Retinal pigment epithelial cell (primary cell): ENCODE data around the gene RAET1G.
"Not testable (repeated sequence)": the region's sequence is repeated elsewhere in the genome, so short reads cannot be mapped to it uniquely, and the experiment has no call there.

ENCODE experiments used
- DNase-seq: peaks from one replicate; pipeline ENCODE4 v3.0.0-alpha.2; 2010; ENCODE audit warnings: low read depth
- H3K4me3 ChIP-seq: 2 replicates; pipeline ENCODE4 v1.5.1; 2011; ENCODE audit warnings: mild to moderate bottlenecking, low read length, control low read depth, moderate library complexity
- CTCF ChIP-seq: conservative IDR thresholded peaks from 2 replicates; pipeline ENCODE4 v1.5.1; 2011; ENCODE audit warnings: low read depth, low read length, control low read depth, inconsistent platforms

The RAET1G gene

GRCh38 chr6:149913085-149913484 lies 9.8 kb downstream of the RAET1G start:
- DNase-seq, result no peak
- TF ChIP-seq CTCF, result no peak
- H3K4me3 ChIP-seq, result no peak overlapping the region

DNA sequence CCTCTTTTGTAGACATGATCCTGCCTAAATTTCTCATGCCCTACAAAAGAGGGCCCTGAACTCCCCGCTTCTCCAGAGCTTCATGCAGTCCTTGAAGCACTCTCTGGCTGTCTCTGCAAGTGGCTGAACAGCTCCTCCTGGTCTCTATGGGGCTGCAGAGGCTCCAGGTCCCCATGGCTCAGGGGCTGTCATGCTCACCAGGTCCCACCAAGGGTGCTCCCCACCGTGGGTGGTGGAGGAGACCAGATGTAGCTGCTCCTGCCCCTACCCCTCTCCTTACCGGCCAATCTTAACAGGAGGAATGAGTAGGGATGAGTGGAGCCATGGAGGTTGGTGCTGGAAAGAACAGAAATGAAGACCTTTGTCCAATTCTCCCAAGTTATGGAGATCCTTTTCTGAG lies 10.2 kb downstream of the RAET1G start:
- not testable (repeated sequence) for DNase-seq, H3K4me3 ChIP-seq

DNA sequence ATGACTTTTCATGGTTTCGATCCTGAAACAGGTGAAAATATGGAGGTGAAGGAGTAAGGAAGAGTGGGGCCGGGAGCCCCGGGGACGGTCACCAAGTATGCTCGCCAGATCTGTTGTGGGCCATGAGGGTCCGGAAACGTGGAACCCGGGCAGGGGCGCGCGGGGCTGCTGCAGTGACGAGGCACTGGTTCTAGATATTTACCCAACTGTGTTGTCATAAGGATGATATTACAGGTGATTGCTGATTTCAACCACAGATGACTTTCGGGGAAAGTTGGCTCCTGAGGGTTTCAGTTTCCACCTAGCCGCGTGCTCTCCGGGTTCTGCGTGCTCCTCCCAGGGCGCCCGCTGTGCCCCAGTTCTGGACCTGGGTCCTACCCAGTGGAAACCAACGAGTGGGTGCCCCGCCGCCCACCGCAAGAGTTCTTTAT lies 12.2 kb downstream of the RAET1G start:
- no peak overlapping the region for H3K4me3 ChIP-seq
- DNase-seq, result no peak
- TF ChIP-seq CTCF, result no peak

DNA sequence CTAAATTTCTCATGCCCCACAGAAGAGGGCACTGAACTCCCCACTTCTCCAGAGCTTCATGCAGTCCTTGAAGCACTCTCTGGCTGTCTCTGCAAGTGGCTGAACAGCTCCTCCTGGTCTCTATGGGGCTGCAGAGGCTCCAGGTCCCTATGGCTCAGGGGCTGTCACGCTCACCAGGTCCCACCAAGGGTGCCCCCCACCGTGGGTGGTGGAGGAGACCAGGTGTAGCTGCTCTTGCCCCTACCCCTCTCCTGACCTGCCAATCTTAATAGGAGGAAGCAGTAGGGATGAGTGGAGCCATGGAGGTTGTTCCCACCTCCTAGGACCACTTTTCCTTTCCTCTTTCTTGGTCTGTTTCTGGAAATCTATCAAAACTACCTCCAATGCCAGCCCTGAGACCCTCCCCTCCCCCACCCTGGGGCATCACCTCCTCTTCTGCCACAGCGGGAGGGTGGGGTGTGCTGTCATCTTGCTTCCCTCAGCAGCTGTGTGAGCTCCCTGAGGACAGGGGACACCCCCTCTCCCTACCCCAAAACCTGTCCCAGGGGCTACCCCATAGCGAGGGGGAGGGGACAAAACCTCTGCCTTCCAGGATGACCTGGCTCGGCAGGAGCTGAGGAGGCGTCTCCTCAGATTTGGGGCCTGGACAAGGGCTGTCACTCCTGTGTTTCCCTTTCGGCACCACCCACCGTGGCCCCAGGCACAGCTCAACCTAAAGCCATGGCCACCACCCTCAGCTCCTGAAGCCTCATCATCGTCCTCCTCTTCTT lies 13.0 kb downstream of the RAET1G start:
- DNase-seq, result no peak
- TF ChIP-seq CTCF, result no peak
- H3K4me3 ChIP-seq, result no peak overlapping the region

DNA sequence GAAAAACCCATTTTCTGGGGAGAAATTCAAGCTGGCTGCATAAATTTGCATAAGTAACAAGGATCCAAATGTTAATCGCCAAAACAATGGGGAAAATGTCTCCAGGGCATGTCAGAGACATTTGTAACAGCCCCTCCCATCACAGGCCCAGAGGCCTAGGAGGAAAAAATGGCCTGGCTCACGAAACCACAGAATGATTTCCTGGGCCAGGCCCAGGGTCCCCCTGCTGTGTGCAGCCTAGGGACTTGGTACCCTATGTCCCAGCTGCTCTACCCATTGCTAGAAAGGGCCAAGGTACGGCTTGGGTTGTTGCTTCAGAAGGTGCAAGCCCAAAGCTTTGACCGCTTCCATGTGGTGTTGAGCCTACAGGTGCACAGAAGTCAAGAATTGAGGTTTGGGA lies 14.4 kb downstream of the RAET1G start:
- not testable (repeated sequence) for DNase-seq, H3K4me3 ChIP-seq

DNA sequence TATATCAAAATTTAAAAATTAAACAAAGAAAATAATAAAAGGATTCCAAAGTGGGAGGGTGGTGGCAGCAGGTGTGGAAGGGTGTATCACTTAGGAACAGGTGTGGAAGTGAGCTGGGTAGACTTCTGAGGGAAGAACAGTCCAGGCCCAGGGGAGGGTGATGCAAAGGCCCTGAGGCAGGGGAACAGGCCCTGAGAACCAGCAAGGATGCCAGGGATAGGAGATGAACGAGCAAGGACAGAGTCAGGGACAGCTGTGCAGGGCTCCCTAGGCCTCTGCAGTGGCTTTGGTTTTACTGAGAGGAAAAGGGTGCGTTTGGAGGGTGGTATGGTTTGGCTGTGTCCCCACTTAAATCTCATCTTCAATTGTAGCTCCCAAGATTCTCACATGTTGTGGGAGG lies 15.6 kb downstream of the RAET1G start:
- no peak overlapping the region for H3K4me3 ChIP-seq
- DNase-seq, result no peak
- TF ChIP-seq CTCF, result no peak

DNA sequence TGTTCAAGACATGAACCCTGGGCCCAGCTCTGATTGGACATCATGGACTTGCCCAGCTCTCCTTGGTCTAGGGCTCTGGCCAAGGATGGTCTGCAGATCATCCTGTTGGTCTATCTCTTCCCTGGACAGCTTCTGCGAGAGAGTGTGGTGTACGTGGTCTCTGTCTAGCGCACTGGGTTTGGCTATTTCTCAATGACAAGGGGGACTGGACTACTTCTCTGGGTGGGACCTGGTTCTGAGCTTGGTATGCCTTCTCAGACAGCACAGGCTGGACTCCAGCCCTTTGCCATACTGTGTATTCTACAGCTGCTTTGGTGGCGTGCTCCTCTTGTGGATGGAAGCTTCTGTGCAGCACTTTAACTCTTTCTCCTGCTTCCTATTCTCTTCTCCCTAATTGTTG lies 16.5 kb downstream of the RAET1G start:
- no peak overlapping the region for H3K4me3 ChIP-seq
- no peak for TF ChIP-seq CTCF
- DNase-seq, result no peak

GRCh38 chr6:149905911-149906371 lies 17.0 kb downstream of the RAET1G start:
- no peak for TF ChIP-seq CTCF
- DNase-seq, result no peak
- H3K4me3 ChIP-seq, result no peak overlapping the region
